ENCODE results near the gene VSIG10. TPM values are rescaled to one million over a fixed set of nuclear protein-coding genes. Genes with fewer than 3 reads are reported as not detected.

The VSIG10 gene
- total RNA-seq, 1 experiment from 2014 or later: 7.7 TPM

GRCh38 chr12:118044075-118044474 lies 59.7 kb downstream of the VSIG10 start:
- no peaks in the 10 kb centered on the region for H3K4me1 ChIP-seq (ENCODE audit: insufficient read depth, low read length, poor library complexity, severe bottlenecking)
- no peak for TF ChIP-seq EZH2 (IDR thresholded peaks at IDR 0.05; ENCODE audit: borderline replicate concordance, low read depth, low read length, poor library complexity, severe bottlenecking)
- TF ChIP-seq, protein P1, sequence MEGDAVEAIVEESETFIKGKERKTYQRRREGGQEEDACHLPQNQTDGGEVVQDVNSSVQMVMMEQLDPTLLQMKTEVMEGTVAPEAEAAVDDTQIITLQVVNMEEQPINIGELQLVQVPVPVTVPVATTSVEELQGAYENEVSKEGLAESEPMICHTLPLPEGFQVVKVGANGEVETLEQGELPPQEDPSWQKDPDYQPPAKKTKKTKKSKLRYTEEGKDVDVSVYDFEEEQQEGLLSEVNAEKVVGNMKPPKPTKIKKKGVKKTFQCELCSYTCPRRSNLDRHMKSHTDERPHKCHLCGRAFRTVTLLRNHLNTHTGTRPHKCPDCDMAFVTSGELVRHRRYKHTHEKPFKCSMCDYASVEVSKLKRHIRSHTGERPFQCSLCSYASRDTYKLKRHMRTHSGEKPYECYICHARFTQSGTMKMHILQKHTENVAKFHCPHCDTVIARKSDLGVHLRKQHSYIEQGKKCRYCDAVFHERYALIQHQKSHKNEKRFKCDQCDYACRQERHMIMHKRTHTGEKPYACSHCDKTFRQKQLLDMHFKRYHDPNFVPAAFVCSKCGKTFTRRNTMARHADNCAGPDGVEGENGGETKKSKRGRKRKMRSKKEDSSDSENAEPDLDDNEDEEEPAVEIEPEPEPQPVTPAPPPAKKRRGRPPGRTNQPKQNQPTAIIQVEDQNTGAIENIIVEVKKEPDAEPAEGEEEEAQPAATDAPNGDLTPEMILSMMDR (conservative IDR thresholded peaks at IDR 0.05; ENCODE audit: low read depth, low read length): no peak
- no peak for DNase-seq (ENCODE audit: low spot score)
- H3K36me3 ChIP-seq (ENCODE audit: insufficient read depth, low read length, poor library complexity, severe bottlenecking): peaks cover 34% of the 10 kb centered on the region
- H3K4me3 ChIP-seq (ENCODE audit: low read depth, low read length, poor library complexity, severe bottlenecking): no peak overlapping the region
- H3K27ac ChIP-seq (ENCODE audit: low read depth, low read length, poor library complexity, severe bottlenecking): no peak overlapping the region
- no peaks in the 10 kb centered on the region for H3K27me3 ChIP-seq (replicated peaks; ENCODE audit: insufficient read depth, low read depth, low read length, poor library complexity)
- H3K9me3 ChIP-seq (ENCODE audit: low read depth, low read length, poor library complexity, severe bottlenecking): no peaks in the 10 kb centered on the region
- no TSS peak for BruUV-seq (replicated peaks)
- POLR2A ChIA-PET (ENCODE audit: low non-redundant PET): no interaction called here
- intact Hi-C loops (cut with micrococcal nuclease; ENCODE audit: unreplicated experiment): no loop called here
- CTCF ChIA-PET: no interaction called here

- TF ChIP-seq, protein P1 (conservative IDR thresholded peaks at IDR 0.05; ENCODE audit: low read depth, low read length): no peak
- no peak for TF ChIP-seq EZH2 (IDR thresholded peaks at IDR 0.05; ENCODE audit: borderline replicate concordance, low read depth, low read length, poor library complexity, severe bottlenecking)
- Histone ChIP-seq H3K36me3 (ENCODE audit: insufficient read depth, low read length, poor library complexity, severe bottlenecking) (peaks cover 48% of the 10 kb centered on the region), H3K9me3 (ENCODE audit: low read depth, low read length, poor library complexity, severe bottlenecking) (no peaks in the 10 kb centered on the region), H3K27me3 (replicated peaks; ENCODE audit: insufficient read depth, low read depth, low read length, poor library complexity) (no peaks in the 10 kb centered on the region), H3K4me3 (ENCODE audit: low read depth, low read length, poor library complexity, severe bottlenecking) (no peak overlapping the region), H3K27ac (ENCODE audit: low read depth, low read length, poor library complexity, severe bottlenecking) (no peak overlapping the region), H3K4me1 (ENCODE audit: insufficient read depth, low read length, poor library complexity, severe bottlenecking) (no peaks in the 10 kb centered on the region)
- CTCF ChIA-PET: no interaction called here
- no TSS peak for BruUV-seq (replicated peaks)
- no peak for DNase-seq (ENCODE audit: low spot score)
- intact Hi-C loops (cut with micrococcal nuclease; ENCODE audit: unreplicated experiment): no loop called here
- POLR2A ChIA-PET (ENCODE audit: low non-redundant PET): no interaction called here
Observed at GRCh38 chr12:118042091-118042490, 61.7 kb downstream of the VSIG10 start.

- no TSS peak for BruUV-seq (replicated peaks)
- no peak for DNase-seq (ENCODE audit: low spot score)
- Histone ChIP-seq H3K36me3 (ENCODE audit: insufficient read depth, low read length, poor library complexity, severe bottlenecking) (peaks cover 81% of the 10 kb centered on the region), H3K4me3 (ENCODE audit: low read depth, low read length, poor library complexity, severe bottlenecking) (no peak overlapping the region), H3K27me3 (replicated peaks; ENCODE audit: insufficient read depth, low read depth, low read length, poor library complexity) (no peaks in the 10 kb centered on the region), H3K4me1 (ENCODE audit: insufficient read depth, low read length, poor library complexity, severe bottlenecking) (no peaks in the 10 kb centered on the region), H3K27ac (ENCODE audit: low read depth, low read length, poor library complexity, severe bottlenecking) (no peak overlapping the region), H3K9me3 (ENCODE audit: low read depth, low read length, poor library complexity, severe bottlenecking) (no peaks in the 10 kb centered on the region)
- intact Hi-C loops (cut with micrococcal nuclease; ENCODE audit: unreplicated experiment): no loop called here
- ChIA-PET POLR2A (ENCODE audit: low non-redundant PET) (no interaction called here), CTCF (no interaction called here)
- TF ChIP-seq, protein P1 (conservative IDR thresholded peaks at IDR 0.05; ENCODE audit: low read depth, low read length): no peak
- TF ChIP-seq EZH2 (IDR thresholded peaks at IDR 0.05; ENCODE audit: borderline replicate concordance, low read depth, low read length, poor library complexity, severe bottlenecking): no peak
Observed at GRCh38 chr12:118038137-118038536, 65.7 kb downstream of the VSIG10 start.

All from A673 (cell line).